Measurements from ENCODE around the gene LHX1. TPM values are rescaled to one million over a fixed set of nuclear protein-coding genes. Genes with fewer than 3 reads are reported as not detected.

The LHX1 gene
- total RNA-seq, 2 experiments from 2014 or later, result not detected

- Histone ChIP-seq H3K36me3 (ENCODE audit: insufficient read depth, low read length) (peaks cover 12% of the 10 kb centered on the region), H3K27ac (ENCODE audit: low read depth, low read length, poor library complexity, severe bottlenecking) (no peak overlapping the region), H3K79me2 (ENCODE audit: insufficient read depth, low read depth, low read length) (peaks cover 22% of the 10 kb centered on the region), H4K20me1 (ENCODE audit: insufficient read depth, low read length) (peaks cover 16% of the 10 kb centered on the region; the same call in 1 of the 2 replicates), H3K9me2 (ENCODE audit: insufficient read depth, low read length) (no peaks in the 10 kb centered on the region), H2AFZ (ENCODE audit: low read length) (no peak overlapping the region), H3K4me2 (ENCODE audit: low read length) (no peak overlapping the region), H3K4me1 (ENCODE audit: insufficient read depth, low read length, poor library complexity, severe bottlenecking) (peaks cover 22% of the 10 kb centered on the region), H3K4me3 (ENCODE audit: low read depth, low read length, poor library complexity, severe bottlenecking) (no peak overlapping the region), H3K9me3 (ENCODE audit: low read length) (no peaks in the 10 kb centered on the region)
- POLR2A ChIA-PET, result no interaction called here
- no peak for DNase-seq (ENCODE audit: low spot score)
- CTCF ChIA-PET (ENCODE audit: unreplicated experiment), result no interaction called here
- TF ChIP-seq CTCF (conservative IDR thresholded peaks at IDR 0.05; ENCODE audit: low read length) (no peak), EZH2phosphoT487 (IDR thresholded peaks at IDR 0.05; ENCODE audit: borderline replicate concordance, low read depth, low read length) (no peak)
- intact Hi-C loops (cut with micrococcal nuclease; ENCODE audit: unreplicated experiment), result loop anchor here (5.0 kb wide), 1 partner anchor 411 kb away; no protein-coding TSS in a partner anchor
- no TSS peak for BruUV-seq (replicated peaks)
Measured at GRCh38 chr17:36945959-36946725, 8.9 kb downstream of the LHX1 start.

- CTCF ChIA-PET (ENCODE audit: unreplicated experiment), result no interaction called here
- H3K9me2 ChIP-seq (ENCODE audit: insufficient read depth, low read length), result no peaks in the 10 kb centered on the region
- H3K27ac ChIP-seq (ENCODE audit: low read depth, low read length, poor library complexity, severe bottlenecking), result no peak overlapping the region
- no peaks in the 10 kb centered on the region for H3K9me3 ChIP-seq (ENCODE audit: low read length)
- no peak overlapping the region for H2AFZ ChIP-seq (ENCODE audit: low read length)
- no peak overlapping the region for H3K4me2 ChIP-seq (ENCODE audit: low read length)
- H3K36me3 ChIP-seq (ENCODE audit: insufficient read depth, low read length), result peaks cover 18% of the 10 kb centered on the region
- no peak overlapping the region for H3K4me3 ChIP-seq (ENCODE audit: low read depth, low read length, poor library complexity, severe bottlenecking)
- BruUV-seq (replicated peaks), result no TSS peak
- H3K79me2 ChIP-seq (ENCODE audit: insufficient read depth, low read depth, low read length), result peaks cover 28% of the 10 kb centered on the region
- POLR2A ChIA-PET, result no interaction called here
- peaks cover 17% of the 10 kb centered on the region; the same call in 1 of the 2 replicates for H4K20me1 ChIP-seq (ENCODE audit: insufficient read depth, low read length)
- intact Hi-C loops (cut with micrococcal nuclease; ENCODE audit: unreplicated experiment), result loop anchor here (5.0 kb wide), 1 partner anchor 411 kb away; no protein-coding TSS in a partner anchor
- H3K4me1 ChIP-seq (ENCODE audit: insufficient read depth, low read length, poor library complexity, severe bottlenecking), result peaks cover 24% of the 10 kb centered on the region
- DNase-seq (ENCODE audit: low spot score), result no peak
- TF ChIP-seq CTCF (conservative IDR thresholded peaks at IDR 0.05; ENCODE audit: low read length) (no peak), EZH2phosphoT487 (IDR thresholded peaks at IDR 0.05; ENCODE audit: borderline replicate concordance, low read depth, low read length) (no peak)
Measured at GRCh38 chr17:36946726-36947091, 9.4 kb downstream of the LHX1 start.

Measured in OCI-LY7 (cell line).